DMS153 (cell line): ENCODE results near the gene CDC42EP2.
A peak's percentile ranks its signal among the peaks of the same experiment; 100 is the strongest.

ENCODE experiments used
- DNase-seq: peaks from one replicate; lab custom pipeline; 2025; lab: John Stamatoyannopoulos, UW

The CDC42EP2 gene, protein sequence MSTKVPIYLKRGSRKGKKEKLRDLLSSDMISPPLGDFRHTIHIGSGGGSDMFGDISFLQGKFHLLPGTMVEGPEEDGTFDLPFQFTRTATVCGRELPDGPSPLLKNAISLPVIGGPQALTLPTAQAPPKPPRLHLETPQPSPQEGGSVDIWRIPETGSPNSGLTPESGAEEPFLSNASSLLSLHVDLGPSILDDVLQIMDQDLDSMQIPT

DNA sequence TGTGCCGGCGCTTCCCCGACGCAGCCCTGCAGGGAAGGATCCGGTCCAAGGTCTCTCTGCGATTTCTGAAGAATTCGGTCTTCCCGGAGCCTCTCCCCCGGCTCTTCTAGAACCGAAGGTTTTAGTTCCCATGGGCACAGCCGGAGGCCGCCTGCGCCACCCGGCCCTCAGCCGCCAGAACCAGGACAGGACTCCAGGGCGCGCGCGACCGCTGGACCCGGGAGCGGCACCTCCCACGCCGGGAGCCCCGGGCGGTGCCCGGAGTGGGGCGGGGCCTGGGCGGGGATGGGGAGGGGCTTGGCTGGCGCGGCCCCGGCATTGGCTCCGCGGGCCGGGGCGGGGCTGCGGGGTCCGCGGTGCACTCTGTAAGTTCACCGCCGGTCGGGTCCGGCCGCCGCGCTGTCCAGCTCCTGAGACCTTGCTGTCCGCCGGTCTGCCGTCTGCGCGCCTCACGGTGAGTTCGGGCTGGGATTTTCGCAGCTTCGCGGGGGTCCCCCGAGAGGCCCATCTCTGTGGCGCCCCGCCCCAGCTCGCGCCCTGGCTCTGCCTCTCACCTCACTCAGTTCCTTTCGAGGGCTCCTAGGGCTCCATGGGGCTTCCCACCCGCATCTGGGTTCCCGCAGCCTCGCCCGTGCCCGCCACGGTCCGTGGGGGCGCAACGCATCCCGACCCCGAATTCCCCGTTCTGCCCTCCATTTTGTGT is at the start of gene CDC42EP2:
Gene CDC42EP2 (plus strand): TSS at position 366 of the 703 bp plus-strand sequence. CDS start 6,033 bp downstream, outside the sequence.
- peak; percentile 35 for DNase-seq

DNA sequence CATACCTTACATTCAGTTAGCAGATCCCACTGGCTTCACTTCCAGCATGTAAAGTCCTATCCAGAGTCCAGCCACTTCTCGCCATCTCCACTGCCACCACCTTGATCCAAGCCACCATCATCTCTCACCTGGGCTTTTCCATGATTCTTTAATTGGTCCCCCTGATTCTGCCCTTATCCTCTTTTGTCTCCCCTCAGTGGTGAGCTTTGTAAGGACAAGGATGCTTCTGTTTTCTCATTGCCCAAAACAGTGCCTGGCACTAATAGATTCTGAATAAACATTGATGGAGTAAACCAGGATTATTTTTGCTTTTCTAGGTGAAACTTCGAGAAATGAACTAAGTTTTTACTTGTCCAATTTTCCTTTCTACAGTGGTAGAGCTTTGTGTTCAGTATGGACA is 48.5 kb upstream of the CDC42EP2 start:
- no peak for DNase-seq

DNA sequence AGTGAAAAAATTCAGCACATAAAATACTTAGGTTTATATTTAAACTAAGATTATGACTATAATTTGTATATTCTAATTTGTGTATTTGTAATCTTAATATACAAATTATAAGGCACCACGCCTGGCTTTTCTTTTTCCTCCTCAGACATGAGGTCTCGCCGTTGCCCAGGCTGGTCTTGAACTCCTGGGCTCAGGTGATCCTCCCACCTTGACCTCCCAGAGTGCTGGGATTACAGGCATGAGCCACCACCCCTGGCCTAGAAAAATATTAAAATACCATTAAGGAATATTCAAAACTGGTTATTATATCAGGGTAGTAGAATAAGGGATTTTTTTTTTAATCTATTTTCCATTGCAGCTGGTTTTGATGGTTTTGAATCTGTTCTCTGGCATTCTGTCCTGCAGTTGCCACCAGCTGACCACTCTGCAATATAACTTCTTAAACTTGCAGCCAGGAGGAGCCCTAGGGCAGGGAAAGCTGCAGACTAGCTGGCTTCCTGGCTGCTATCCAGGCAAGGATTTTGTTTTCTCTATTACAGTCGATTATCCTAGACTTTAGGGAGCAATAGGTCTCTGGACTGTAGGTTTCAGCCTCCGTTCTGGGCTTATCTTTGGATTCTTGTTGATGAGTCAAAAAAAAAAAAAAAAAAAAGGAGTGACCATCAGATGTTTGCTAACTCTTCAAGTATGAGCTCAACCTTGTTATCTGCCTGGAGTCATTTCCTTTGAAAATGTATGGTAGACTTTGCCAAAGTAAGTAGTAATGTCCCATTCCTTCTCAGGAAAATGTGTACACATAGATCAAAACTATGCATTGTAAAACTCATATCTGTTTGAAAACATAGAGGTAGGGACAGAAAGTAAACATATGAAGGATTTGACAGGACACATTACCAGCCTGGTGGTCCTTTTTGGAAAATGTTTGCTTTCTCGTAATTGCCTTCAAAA is 39.7 kb upstream of the CDC42EP2 start:
- DNase-seq: peak; percentile 38

DNA sequence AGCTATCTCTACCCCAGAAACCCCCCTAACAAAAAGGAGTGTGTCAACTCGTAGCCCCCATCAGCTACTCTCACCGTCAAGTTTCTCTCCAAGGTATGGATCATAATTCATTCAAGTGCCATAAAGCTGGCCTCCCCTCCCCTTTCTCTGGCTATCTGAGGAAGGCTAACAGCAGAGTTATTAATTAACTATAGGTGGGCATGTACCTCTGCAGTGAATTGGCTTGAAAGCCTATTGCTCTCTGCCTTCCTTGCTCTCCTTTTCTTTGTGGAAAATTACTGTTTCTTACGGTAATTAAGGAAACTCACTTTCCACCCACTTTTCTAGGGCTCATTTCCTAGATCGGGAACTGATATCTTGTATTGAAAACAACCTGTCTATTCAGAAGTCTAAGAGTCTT is 38.8 kb upstream of the CDC42EP2 start:
- DNase-seq: no peak

DNA sequence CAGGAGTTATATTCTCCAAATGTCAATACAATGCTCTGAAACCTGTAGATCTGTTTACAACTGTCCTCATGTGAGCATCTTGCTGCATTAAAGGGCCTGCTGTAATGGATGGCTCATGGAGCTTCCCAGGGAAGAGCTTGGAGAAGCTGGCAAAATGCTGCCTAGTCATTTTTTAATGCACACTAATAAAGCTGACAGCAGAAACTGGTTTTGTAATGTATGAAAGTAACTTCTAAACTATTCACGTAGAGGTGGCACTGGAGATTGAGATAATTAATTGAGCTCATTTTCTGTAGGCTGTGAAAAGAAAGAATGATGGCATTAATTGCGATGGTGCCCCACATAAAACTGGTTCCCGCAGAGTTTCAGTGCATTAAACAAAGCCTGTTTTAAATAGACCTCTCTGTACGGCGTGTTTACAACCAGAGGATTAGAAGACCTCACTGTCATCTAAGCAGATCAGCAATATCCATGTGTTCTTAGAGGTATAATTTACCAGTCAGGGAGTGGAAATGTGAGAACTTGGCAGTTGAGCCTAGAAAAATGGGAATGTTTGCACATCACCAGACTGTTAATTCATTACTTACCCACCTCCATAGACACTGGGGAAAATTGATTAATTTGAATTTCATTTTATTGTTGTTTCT is 36.9 kb upstream of the CDC42EP2 start:
- no peak for DNase-seq

DNA sequence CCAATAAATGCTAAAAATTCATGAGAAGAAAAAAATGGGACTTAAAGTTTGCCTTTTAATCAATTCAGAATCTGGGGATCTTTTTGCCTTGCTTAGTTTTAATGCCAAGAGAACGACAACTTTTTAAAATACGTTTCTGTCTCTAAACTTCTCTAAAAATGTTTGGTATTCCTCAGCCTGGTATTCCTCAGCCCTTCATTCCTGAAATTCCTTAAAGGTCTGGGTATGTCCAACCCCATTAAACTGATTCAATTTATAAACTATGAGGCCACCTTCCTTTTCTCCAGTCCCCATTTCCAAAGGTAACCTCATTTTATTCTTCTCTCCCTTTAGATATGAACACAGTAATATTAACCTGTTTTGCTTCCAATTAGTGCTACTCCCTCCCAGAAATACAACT is 36.3 kb upstream of the CDC42EP2 start:
- no peak for DNase-seq

DNA sequence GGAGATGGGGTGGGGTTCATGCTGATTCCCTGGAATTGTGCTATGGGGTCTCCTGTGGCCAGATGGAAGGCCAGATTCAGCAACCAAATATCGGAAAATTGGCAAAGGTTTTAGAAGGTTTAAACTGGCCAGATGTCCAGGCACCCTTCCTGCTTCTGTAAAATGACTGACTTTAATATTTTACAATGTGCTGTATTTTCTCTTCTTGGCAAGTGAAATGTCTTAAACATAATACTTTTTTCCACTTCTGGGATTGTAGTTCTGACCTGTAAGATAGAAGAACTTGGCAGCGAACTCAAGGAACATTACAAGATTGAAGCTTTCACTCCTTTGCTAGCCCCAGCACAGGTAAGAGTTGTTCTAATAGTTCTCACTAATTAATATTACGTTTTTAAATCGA is 35.4 kb upstream of the CDC42EP2 start:
- DNase-seq: no peak

DNA sequence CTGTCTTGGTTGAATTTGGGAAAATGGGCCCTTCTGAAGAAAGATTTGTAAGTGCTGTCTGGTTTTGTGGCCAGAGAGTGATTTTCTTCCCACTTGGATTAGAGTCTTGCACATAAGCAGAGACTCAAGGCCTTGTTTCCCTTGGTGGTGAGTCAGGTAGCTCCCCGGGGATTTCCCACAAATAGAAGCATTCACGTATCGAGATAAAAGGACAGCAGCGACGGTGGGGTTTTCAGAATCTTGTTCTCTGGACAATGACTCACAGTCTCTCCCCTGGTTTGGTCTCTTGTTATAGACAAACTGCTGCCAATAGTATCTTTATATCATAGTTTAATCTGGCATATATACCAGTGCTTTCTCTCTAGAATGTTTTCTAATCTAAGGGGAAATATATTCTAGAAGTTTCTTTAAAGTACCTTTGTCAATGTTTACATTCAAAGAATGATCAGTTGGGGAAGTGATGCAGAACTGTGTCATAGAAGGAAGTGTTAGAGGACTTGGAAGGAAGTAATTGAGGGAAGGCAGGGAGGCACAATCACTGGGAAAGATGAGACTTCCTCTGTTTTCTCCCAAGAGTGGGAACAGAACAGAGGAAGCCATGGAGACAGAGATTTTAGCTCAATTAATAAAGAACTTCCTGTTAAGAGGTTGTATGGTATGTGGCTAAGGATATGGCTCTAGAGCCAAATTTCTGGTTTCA is 34.8 kb upstream of the CDC42EP2 start:
- no peak for DNase-seq

DNA sequence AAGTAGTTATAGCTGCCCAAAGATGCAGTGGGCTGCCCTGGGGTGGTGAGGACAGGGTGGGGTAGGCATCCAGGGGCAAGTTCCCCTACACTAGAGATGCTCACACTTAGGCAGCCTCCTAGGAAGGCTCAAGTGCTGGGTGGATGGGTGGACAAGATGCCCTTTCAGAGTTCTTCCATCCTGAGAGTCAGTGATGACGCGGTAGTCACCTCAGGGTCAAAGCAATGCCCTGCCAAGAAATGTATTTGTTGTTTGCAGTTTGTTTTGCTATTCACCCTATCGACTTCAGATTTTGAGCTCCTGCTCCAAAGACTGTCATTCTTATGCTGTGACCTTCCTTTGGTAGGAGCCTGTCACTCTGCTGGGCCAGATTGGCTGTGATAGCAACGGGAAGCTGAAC is 34.0 kb upstream of the CDC42EP2 start:
- no peak for DNase-seq

DNA sequence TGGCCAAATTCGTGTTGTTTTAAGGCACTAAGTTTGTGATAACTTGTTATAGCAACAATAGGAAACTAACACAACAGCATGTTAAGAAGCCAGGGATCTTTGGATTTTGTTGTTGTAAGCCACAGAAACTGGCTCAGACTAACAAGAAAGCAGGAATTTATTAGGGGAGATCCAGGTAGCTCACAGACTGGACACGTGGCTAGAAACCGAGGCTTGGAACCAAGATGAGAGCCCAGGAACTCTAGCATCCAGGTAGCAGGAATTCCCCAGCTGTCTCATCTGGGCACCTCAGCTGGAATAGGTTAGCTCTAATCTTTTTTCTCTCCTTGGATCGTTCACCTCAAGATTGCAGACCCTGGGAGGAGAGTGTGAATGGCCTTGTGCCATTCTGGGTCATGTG is 28.0 kb upstream of the CDC42EP2 start:
- DNase-seq: no peak

DNA sequence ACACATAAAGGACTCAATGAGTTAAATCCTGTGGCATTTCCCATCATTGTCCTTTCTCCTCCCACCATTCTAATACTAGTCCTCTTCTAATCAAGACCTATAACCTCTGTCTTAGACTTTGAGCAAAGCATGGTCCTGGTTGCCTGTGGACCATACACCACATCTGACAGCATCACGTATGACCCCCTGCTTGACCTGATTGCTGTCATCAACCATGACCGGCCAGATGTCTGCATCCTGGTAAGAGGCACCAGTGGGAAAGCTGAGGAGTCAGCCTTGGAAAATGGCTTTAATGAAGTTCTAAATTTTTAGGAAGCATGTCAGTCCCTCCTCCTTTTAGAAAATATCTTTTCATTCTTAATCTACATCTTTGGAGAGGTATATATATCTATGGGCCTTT is 27.1 kb upstream of the CDC42EP2 start:
- DNase-seq: no peak

DNA sequence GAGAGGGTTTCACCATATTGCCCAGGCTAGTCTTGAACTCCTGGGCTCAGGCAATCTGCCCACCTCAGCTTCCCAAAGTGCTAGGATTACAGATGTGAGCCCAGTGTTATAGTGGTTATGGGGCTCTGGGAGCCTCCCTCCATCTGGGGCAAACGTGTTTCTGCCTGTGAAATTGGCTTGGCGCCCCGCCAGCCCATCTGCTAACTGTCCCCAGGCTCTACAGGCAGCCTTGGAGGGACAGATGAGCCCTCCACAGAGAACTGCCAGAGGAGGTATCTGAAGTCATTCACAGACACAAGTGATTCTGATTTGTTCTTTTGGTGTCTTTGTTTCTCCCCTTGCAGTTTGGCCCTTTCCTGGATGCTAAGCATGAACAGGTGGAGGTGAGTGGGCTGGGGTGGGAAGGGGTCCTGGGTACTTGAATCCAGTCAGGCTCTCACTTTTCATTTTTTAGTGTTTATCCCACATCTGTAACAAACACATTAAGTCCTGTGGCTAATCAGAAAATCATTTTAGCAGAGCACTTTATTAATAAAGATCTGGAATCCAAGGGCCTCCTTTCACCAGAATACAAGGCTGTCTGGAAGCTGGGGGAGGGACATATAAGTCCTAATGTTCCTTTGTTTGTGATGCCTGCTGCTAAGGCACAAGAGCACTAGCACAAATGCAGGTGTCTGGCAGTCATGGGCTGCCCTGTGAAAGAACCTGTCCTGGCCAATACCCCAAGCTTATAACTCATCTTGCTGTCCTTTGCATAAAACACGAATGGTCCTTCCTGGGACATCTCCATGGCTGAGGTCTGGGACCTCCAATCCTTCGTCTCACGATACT is 25.7 kb upstream of the CDC42EP2 start:
- no peak for DNase-seq

DNA sequence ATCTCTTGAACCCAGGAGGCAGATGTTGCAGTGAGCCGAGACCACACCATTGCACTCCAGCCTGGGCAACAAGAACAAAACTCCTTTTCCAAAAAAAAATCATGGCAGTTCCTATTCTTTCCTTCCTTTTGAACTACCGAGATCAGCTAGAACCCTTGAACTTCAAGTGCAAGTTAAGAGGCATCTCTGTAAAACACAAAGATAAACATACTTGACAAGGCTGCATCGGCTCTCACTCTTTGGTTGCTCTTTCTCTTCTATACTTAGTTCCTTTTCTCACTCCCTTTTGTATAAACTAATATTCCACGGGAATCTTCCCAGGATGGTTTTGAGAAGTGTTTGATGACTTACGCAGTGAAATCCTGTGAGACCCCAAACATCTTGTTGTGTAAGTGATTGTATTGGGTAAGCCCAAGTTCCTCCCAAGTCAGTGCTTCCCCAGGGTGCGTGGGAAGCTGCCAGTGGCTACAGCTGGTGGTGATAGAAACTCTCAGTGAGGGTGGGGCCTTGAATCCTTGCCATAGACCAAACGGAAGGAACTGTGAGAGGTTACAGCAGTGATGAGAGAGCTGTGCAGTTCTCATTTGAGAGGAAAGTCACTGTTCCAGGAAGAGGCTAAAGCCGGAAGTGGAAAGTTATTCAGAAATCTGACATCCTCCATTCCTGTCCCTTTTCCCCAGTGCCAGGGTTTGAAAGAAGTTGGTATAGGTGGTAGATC is 24.1 kb upstream of the CDC42EP2 start:
- DNase-seq: no peak

DNA sequence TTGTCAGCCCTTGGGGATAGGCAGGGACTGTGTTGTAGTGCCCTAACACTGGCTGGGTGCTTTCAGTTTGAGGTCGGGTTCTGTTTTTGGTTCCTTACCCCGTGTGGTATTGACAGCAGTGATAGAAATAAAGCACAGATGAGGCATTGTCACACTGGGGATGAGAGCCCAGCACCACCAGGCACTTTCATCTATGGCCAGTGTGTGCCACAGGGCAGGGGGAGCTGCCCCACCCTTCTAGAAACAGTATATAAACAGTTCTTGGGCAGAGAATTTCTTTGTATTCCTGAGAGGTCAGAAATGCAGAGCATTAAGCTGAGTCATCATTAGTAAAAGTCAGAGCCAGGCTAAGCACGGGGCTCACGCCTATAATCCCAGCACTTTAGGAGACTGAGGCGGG is 23.1 kb upstream of the CDC42EP2 start:
- no peak for DNase-seq

DNA sequence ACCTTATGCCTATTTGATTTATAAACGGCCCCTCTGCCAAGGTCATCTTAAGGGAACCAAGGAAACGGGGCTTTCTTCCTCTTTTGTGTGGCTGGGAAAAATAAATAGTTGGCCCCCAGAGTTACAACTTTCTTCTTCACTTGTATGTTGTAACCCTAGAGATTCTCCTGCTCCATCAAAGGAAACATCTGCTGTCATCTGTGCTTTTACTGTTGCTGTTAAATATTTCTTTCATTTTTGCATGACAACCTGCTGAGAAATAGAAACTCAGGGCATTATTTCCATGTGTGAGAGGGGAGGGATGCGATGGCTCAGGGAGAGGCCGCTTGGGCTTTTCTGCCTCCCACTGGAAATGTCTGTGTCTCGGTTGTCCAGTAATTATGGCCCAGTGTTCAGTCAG is 21.8 kb upstream of the CDC42EP2 start:
- DNase-seq: no peak

DNA sequence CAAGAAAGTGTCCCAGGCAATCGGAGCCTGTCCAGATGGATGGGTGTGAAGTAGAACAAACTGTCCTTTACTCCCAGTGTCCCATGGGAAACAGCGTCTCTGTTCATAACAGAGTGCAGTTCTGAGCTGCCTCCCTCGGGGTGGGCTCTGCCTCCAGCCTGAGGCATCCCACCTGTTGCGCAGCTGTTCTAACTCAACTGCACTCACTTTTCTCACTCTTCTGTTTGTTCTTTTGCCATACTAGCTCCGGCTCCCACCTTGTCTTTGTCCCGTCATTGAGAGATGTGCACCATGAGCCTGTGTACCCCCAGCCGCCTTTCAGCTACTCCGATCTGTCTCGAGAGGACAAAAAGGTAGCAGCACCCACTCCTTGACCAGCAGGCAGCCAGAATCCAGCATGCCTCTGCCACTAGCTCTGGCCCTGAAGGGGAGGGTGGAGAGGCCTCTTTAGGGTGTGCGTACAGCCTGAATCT is 20.7 kb upstream of the CDC42EP2 start:
- no peak for DNase-seq

DNA sequence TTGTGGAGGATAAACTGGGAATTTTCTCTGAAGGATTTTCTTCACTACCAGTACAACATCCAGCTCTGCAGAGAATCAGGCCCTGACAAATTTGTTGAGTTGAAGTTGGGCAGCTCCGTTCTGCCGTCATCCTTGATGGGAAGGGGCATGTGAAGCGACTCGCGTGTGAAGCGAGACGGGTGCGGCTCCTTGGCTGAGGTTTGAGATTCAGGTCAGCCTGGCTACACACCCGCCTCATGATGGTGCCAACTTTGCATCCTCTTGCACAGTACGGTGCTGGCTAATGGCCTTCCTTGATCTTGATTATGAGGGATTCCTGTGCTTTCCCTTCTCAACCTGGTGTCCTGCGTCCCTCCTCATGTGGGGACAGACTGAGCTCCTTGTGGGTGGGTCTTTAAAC is 19.7 kb upstream of the CDC42EP2 start:
- DNase-seq: no peak

DNA sequence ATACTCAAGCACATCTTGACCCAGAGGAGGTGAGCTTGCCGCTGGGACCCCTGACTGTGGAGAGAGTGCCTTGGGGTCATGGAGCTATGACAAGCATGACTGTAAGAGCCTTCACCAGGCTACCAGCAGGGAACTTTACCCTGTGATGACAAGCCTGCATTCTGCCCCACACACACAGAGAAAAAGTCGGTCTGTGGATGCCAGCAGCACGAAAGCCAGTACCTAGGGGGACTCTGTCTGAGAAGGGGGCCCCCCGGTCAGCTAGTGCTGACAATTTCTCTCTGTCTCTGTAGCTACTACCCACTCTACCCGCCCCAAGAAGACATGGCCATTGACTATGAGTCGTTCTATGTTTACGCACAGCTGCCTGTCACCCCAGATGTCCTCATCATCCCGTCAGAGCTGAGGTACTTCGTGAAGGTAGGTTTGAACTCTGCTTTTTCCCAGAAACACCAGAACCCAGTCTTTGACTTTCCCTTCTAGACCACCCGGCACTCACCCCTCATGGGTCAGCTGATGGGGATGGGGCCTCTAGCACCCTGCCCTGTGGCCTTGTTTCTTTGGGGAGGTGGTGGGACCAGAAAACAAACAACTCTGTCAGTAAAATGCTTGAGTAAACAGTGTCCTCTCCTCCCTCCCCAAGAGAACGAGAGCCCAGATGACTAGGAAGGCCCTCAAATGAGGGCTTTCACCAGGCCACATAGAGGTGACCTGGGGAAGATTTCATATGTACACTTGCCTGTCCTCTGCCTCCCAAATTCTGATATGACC is 18.9 kb upstream of the CDC42EP2 start:
- DNase-seq: no peak

DNA sequence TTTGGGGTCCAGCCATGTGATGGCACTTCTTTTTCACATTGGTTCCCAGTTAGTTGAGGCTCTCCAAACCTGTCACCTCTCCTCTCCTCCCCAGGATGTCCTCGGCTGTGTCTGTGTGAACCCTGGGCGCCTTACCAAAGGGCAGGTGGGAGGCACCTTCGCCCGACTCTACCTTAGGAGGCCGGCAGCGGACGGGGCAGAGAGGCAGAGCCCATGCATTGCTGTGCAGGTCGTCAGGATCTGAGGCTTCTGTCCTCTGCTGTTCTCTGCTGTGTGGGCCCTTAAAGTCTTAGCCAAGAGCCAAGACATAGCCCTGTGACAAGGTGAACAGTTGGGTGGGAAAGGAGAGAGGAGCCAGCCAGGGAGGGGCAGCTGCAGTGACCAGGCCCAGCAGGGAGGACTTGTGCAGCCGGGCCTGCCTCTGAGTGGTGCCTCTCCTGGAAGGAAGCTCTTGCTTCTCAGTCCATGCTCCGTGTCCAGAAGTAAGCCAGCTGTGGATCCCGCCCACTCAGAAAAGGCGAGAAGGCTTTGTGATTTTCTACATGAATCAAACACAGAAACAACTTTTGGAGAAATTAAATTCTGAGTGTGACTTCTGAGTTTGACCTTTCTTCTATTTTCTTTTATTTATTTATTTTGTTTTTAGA is 17.5 kb upstream of the CDC42EP2 start:
- DNase-seq: no peak
